GM12878 (cell line): ENCODE data around the gene THAP3. TPM values are rescaled to one million over a fixed set of nuclear protein-coding genes. Genes with fewer than 3 reads are reported as not detected.

Experiments
- ATAC-seq: fragments of 200-7000 bp; cut with Tn5 transposase; 3 replicates; pipeline ENCODE4 v1.9.1; 2020; ENCODE audit warnings: mild to moderate bottlenecking, moderate library complexity
- BruUV-seq: library from RNA; stranded (reverse); fragments of 400-500 nt; replicated peaks from 2 replicates; lab custom pipeline; 2021; lab: Mats Ljungman, UMichigan
- CTCF ChIA-PET: fragments of 300-600 bp; sonication (Branson Sonifier 250); formaldehyde crosslinking; extraction: SDS; loops from one replicate; lab custom pipeline; 2021; ENCODE audit warnings: inconsistent platforms; lab: Yijun Ruan, JAX
- POLR2A ChIA-PET: fragments of 350-600 bp; formaldehyde crosslinking; extraction: SDS; loops from one replicate; lab custom pipeline; 2021; ENCODE audit warnings: inconsistent platforms; lab: Charles Lee
- RAD21 ChIA-PET: fragments of 300-600 bp; sonication (Branson Sonifier 250); formaldehyde crosslinking; loops from one replicate; lab custom pipeline; 2023; ENCODE audit warnings: antibody characterized with exemption; ENCODE audit not compliant: unreplicated experiment; lab: Charles Lee
- SMC1A ChIA-PET: fragments of 300-600 bp; sonication (Branson Sonifier 250); formaldehyde crosslinking; loops from one replicate; lab custom pipeline; 2023; ENCODE audit not compliant: unreplicated experiment, uncharacterized antibody; lab: Charles Lee
- DNase-seq: peaks from one replicate; pipeline ENCODE4 v3.0.0-alpha.2; 2011; ENCODE audit warnings: low read depth, low spot score
- FAIRE-seq: peaks from 3 replicates; lab custom pipeline; 2011; peaks lifted over from hg19 to GRCh38; lab: Jason Lieb, UNC
- H2AFZ ChIP-seq: 2 replicates; pipeline ENCODE4 v1.6.0; 2011; ENCODE audit warnings: low read depth, low read length, control low read depth; ENCODE audit not compliant: control insufficient read depth
- H3K27ac ChIP-seq: 2 replicates; pipeline ENCODE4 v1.5.1; 2011; ENCODE audit warnings: control low read depth; ENCODE audit not compliant: control insufficient read depth, insufficient read depth
- H3K27me3 ChIP-seq, 2 experiments: replicated peaks in 1 of 2; 2 replicates each; pipeline versions ENCODE4 v1.6.0 to v1.6.1; 2011; ENCODE audit warnings: low read length in 1 of 2; ENCODE audit not compliant: control insufficient read depth in 2 of 2, insufficient read depth in 2 of 2
- H3K36me3 ChIP-seq, 2 experiments: 2 replicates each; pipeline ENCODE4 v1.5.1; 2011; ENCODE audit warnings: low read length in 1 of 2; ENCODE audit not compliant: control insufficient read depth in 2 of 2, insufficient read depth in 2 of 2
- H3K4me1 ChIP-seq: 2 replicates; pipeline ENCODE4 v1.6.1; 2011; ENCODE audit warnings: mild to moderate bottlenecking, low read length, moderate library complexity, mixed read lengths; ENCODE audit not compliant: control insufficient read depth, insufficient read depth
- H3K4me2 ChIP-seq: 2 replicates; pipeline ENCODE4 v1.6.0; 2011; ENCODE audit warnings: control low read depth; ENCODE audit not compliant: control insufficient read depth, insufficient read depth
- H3K4me3 ChIP-seq: fragments of 200-600 bp; sonication (generic); 2 replicates; pipeline ENCODE4 v1.5.1; 2016
- H3K79me2 ChIP-seq: 2 replicates; pipeline ENCODE4 v1.6.0; 2011; ENCODE audit warnings: low read length; ENCODE audit not compliant: control insufficient read depth, insufficient read depth
- H3K9ac ChIP-seq: 2 replicates; pipeline ENCODE4 v1.8.0; 2011; ENCODE audit warnings: low read length, control low read depth, mixed read lengths; ENCODE audit not compliant: control insufficient read depth, insufficient read depth
- H3K9me3 ChIP-seq: replicated peaks from 3 replicates; pipeline ENCODE4 v1.5.1; 2011; ENCODE audit warnings: mild to moderate bottlenecking, low read length; ENCODE audit not compliant: control insufficient read depth, insufficient read depth
- H4K20me1 ChIP-seq: 2 replicates; pipeline ENCODE4 v1.6.0; 2011; ENCODE audit not compliant: control insufficient read depth, insufficient read depth
- ATF3 ChIP-seq: IDR thresholded peaks from 2 replicates; pipeline ENCODE4 v1.6.1; 2011; ENCODE audit warnings: low read depth, mild to moderate bottlenecking, low read length, moderate library complexity, borderline replicate concordance; ENCODE audit errors: extremely low read depth
- CBX5 ChIP-seq: sonication (generic); IDR thresholded peaks from 2 replicates; pipeline ENCODE4 v1.6.1; 2016; ENCODE audit warnings: low read depth, moderate library complexity, mild to moderate bottlenecking, inconsistent platforms
- FOXM1 ChIP-seq: IDR thresholded peaks from 2 replicates; pipeline ENCODE4 v1.6.1; 2012; ENCODE audit warnings: low read depth, mild to moderate bottlenecking, inconsistent platforms, low read length, moderate library complexity
- KDM1A ChIP-seq: fragments of 200-600 bp; sonication (generic); IDR thresholded peaks from 2 replicates; pipeline ENCODE4 v1.6.1; 2016; ENCODE audit warnings: borderline replicate concordance
- LARP7 ChIP-seq: fragments of 450-650 bp; IDR thresholded peaks from 2 replicates; pipeline ENCODE4 v1.6.1; 2017; ENCODE audit warnings: mild to moderate bottlenecking
- NFIC ChIP-seq: IDR thresholded peaks from 2 replicates; pipeline ENCODE4 v1.6.1; 2012; ENCODE audit warnings: low read depth, mild to moderate bottlenecking, inconsistent platforms, low read length, moderate library complexity
- NR2F1 ChIP-seq: fragments of 450-650 bp; conservative IDR thresholded peaks from 2 replicates; pipeline ENCODE4 v1.6.1; 2017; ENCODE audit warnings: mild to moderate bottlenecking
- SMC3 ChIP-seq: IDR thresholded peaks from 2 replicates; pipeline ENCODE4 v1.6.1; 2011; ENCODE audit warnings: low read length, improper control_type of control experiment, borderline replicate concordance
- SP1 ChIP-seq: IDR thresholded peaks from one replicate; pipeline ENCODE4 v1.6.1; 2011; ENCODE audit warnings: low read depth, low read length
- SREBF2 ChIP-seq: IDR thresholded peaks from 2 replicates; pipeline ENCODE4 v1.6.1; 2012; ENCODE audit warnings: mild to moderate bottlenecking, low read length
- SRF ChIP-seq, 2 experiments: IDR thresholded peaks; 2 replicates each; pipeline ENCODE4 v1.6.1; 2011; ENCODE audit warnings: low read depth in 2 of 2, low read length in 2 of 2, mild to moderate bottlenecking in 1 of 2, moderate library complexity in 1 of 2
- YY1 ChIP-seq: IDR thresholded peaks from 2 replicates; pipeline ENCODE4 v1.6.1; 2011; ENCODE audit warnings: low read depth, mild to moderate bottlenecking, low read length
- ZBED1 ChIP-seq: IDR thresholded peaks from 2 replicates; pipeline ENCODE4 v1.6.1; 2016; ENCODE audit warnings: borderline replicate concordance
- WGBS: methylation state at CpG from one replicate; pipeline ENCODE4 v1.1.6; 2016; ENCODE audit warnings: low lambda C conversion rate; ENCODE audit not compliant: insufficient replicate concordance, insufficient coverage; ENCODE audit errors: missing lambda C conversion rate; 5-methylcytosine and 5-hydroxymethylcytosine counted together
- in situ Hi-C: fragments of 300-500 bp; cut with MboI; formaldehyde crosslinking; loops from 9 replicates; pipeline ENCODE4 v1.14.3; 2018; ENCODE audit warnings: mixed read lengths
- intact Hi-C: fragments of 100-400 bp; cut with micrococcal nuclease; formaldehyde crosslinking; loops from one replicate; pipeline ENCODE4 v1.14.2; 2022; ENCODE audit not compliant: unreplicated experiment
- polyA plus RNA-seq, 11 experiments: library from polyadenylated mRNA; depleted of rRNA in 4 of 11; unstranded in 6 of 11; stranded (reverse) in 5 of 11; fragments of >200 nt; fragmentation: Nextera tagmentation in 4 of 11; fragmentation: Illumina TruSeq in 1 of 11; extraction: Ambion mirVana in 4 of 11; extraction: Trizol in 1 of 11; gene quantifications; 1 replicate in 1 of 11; 2 replicates in 10 of 11; pipeline versions ENCODE4 v1.2.1 to v1.2.3, GENCODE V29; 2011 to 2016; ENCODE audit warnings: inconsistent platforms in 2 of 11, missing spikeins in 2 of 11, low read depth in 1 of 11
- total RNA-seq, 4 experiments: library from RNA; depleted of rRNA in 3 of 4; stranded (reverse); fragments of >200 nt in 3 of 4; fragmentation: Illumina TruSeq in 1 of 4; extraction: Trizol in 1 of 4; gene quantifications; 2 replicates each; pipeline versions ENCODE4 v1.2.1 to v1.2.3, GENCODE V29; 2013 to 2021
- TF ChIP-seq, protein P1 (sequence below): fragments of 450-650 bp; IDR thresholded peaks from 2 replicates; pipeline ENCODE4 v1.6.1; 2018; ENCODE audit warnings: borderline replicate concordance, mild to moderate bottlenecking; ENCODE audit not compliant: partially characterized antibody
- TF ChIP-seq, protein P2 (sequence below): fragments of 450-650 bp; IDR thresholded peaks from 2 replicates; pipeline ENCODE4 v1.6.1; 2016; ENCODE audit warnings: mild to moderate bottlenecking
- TF ChIP-seq, protein P3 (sequence below): fragments of 450-650 bp; formaldehyde crosslinking; IDR thresholded peaks from 2 replicates; pipeline ENCODE4 v1.4.0; 2022; ENCODE audit warnings: mild to moderate bottlenecking, moderate library complexity

The THAP3 gene
- total and polyA plus RNA-seq, 10 of the 15 experiments (the other 5 are each of a cell fraction or from before 2014, with no cell fraction given), result 1.5 to 19.5 (median 11.9) TPM

- ATAC-seq, result no peak
- no peak for FAIRE-seq
- Histone ChIP-seq H3K27me3 (no peaks in the 10 kb centered on the region), H2AFZ (no peak overlapping the region), H3K4me2 (no peak overlapping the region), H4K20me1 (no peaks in the 10 kb centered on the region), H3K27ac (no peak overlapping the region), H3K4me3 (no peak overlapping the region), H3K36me3 (peaks cover 5 to 11% of the 10 kb centered on the region in 2 experiments), H3K79me2 (no peaks in the 10 kb centered on the region), H3K9me3 (no peaks in the 10 kb centered on the region), H3K9ac (no peak overlapping the region), H3K4me1 (no peaks in the 10 kb centered on the region)
- DNase-seq, result no peak
- 98% methylated on average over 2 of the region's 2 CpGs for WGBS
- no peak for TF ChIP-seq SMC3
- TF ChIP-seq KDM1A, result no peak
- TF ChIP-seq SREBF2, result no peak
- no peak for TF ChIP-seq CBX5
- TF ChIP-seq, protein P1, sequence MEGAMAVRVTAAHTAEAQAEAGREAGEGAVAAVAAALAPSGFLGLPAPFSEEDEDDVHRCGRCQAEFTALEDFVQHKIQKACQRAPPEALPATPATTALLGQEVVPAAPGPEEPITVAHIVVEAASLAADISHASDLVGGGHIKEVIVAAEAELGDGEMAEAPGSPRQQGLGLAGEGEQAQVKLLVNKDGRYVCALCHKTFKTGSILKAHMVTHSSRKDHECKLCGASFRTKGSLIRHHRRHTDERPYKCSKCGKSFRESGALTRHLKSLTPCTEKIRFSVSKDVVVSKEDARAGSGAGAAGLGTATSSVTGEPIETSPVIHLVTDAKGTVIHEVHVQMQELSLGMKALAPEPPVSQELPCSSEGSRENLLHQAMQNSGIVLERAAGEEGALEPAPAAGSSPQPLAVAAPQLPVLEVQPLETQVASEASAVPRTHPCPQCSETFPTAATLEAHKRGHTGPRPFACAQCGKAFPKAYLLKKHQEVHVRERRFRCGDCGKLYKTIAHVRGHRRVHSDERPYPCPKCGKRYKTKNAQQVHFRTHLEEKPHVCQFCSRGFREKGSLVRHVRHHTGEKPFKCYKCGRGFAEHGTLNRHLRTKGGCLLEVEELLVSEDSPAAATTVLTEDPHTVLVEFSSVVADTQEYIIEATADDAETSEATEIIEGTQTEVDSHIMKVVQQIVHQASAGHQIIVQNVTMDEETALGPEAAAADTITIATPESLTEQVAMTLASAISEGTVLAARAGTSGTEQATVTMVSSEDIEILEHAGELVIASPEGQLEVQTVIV, result no peak
- TF ChIP-seq, protein P2, sequence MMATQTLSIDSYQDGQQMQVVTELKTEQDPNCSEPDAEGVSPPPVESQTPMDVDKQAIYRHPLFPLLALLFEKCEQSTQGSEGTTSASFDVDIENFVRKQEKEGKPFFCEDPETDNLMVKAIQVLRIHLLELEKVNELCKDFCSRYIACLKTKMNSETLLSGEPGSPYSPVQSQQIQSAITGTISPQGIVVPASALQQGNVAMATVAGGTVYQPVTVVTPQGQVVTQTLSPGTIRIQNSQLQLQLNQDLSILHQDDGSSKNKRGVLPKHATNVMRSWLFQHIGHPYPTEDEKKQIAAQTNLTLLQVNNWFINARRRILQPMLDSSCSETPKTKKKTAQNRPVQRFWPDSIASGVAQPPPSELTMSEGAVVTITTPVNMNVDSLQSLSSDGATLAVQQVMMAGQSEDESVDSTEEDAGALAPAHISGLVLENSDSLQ, result no peak
- TF ChIP-seq FOXM1, result no peak
- no peak for TF ChIP-seq LARP7
- no peak for TF ChIP-seq SRF (IDR thresholded peaks at IDR 0.05; ENCODE audit: low read depth in 2 of 2, low read length in 2 of 2)
- TF ChIP-seq NFIC, result no peak
- no peak for TF ChIP-seq YY1
- TF ChIP-seq NR2F1, result no peak
- TF ChIP-seq, protein P3, sequence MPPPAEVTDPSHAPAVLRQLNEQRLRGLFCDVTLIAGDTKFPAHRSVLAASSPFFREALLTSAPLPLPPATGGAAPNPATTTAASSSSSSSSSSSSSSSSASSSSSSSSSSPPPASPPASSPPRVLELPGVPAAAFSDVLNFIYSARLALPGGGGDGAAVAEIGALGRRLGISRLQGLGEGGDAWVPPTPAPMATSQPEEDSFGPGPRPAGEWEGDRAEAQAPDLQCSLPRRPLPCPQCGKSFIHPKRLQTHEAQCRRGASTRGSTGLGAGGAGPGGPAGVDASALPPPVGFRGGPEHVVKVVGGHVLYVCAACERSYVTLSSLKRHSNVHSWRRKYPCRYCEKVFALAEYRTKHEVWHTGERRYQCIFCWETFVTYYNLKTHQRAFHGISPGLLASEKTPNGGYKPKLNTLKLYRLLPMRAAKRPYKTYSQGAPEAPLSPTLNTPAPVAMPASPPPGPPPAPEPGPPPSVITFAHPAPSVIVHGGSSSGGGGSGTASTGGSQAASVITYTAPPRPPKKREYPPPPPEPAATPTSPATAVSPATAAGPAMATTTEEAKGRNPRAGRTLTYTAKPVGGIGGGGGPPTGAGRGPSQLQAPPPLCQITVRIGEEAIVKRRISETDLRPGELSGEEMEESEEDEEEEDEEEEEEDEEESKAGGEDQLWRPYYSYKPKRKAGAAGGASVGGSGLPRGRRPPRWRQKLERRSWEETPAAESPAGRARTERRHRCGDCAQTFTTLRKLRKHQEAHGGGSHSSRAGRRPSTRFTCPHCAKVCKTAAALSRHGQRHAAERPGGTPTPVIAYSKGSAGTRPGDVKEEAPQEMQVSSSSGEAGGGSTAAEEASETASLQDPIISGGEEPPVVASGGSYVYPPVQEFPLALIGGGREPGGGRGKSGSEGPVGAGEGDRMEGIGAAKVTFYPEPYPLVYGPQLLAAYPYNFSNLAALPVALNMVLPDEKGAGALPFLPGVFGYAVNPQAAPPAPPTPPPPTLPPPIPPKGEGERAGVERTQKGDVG (CRISPR knock-in tag), result no peak
- no peak for TF ChIP-seq ZBED1
- TF ChIP-seq ATF3, result no peak
- no peak for TF ChIP-seq SP1
- RAD21 ChIA-PET, result no interaction called here
- in situ Hi-C loops (no loop called here), intact Hi-C loops (no loop called here)
- CTCF ChIA-PET, result interaction anchor here (0.9 kb wide), 1 partner anchor 9 kb away, joined by 4 read pairs; no protein-coding TSS in a partner anchor
- BruUV-seq, result no TSS peak
- SMC1A ChIA-PET, result no interaction called here
- POLR2A ChIA-PET, result no interaction called here
Observed at GRCh38 chr1:6672558-6672957, 47.9 kb downstream of the THAP3 start.
